Karpas-422 (cell line): ENCODE results near the gene ITGAD. TPM values are rescaled to one million over a fixed set of nuclear protein-coding genes. Genes with fewer than 3 reads are reported as not detected.

ENCODE experiments used
- DNase-seq: peaks from one replicate; pipeline ENCODE4 v3.0.0-alpha.2; 2015
- H2AFZ ChIP-seq: fragments of 200-600 bp; sonication (generic); 2 replicates; pipeline ENCODE4 v1.6.1; 2014; ENCODE audit warnings: antibody characterized with exemption, low read length, mixed read lengths
- H3K27ac ChIP-seq: fragments of 200-600 bp; sonication (generic); 2 replicates; pipeline ENCODE4 v1.5.1; 2014; ENCODE audit warnings: mild to moderate bottlenecking, low read length, moderate library complexity
- H3K27me3 ChIP-seq: fragments of 200-600 bp; sonication (generic); 2 replicates; pipeline ENCODE4 v1.6.1; 2014; ENCODE audit warnings: low read length, mixed read lengths
- H3K36me3 ChIP-seq: fragments of 200-600 bp; sonication (generic); 2 replicates; pipeline ENCODE4 v1.6.1; 2014; ENCODE audit warnings: low read length, mixed read lengths; ENCODE audit not compliant: insufficient read depth
- H3K4me1 ChIP-seq: fragments of 200-600 bp; sonication (generic); 2 replicates; pipeline ENCODE4 v1.6.1; 2014; ENCODE audit warnings: mild to moderate bottlenecking, low read length, mixed read lengths
- H3K4me2 ChIP-seq: fragments of 200-600 bp; sonication (generic); 2 replicates; pipeline ENCODE4 v1.6.1; 2014; ENCODE audit warnings: low read length, low read depth, mild to moderate bottlenecking; ENCODE audit not compliant: poor library complexity, severe bottlenecking
- H3K4me3 ChIP-seq: fragments of 200-600 bp; sonication (generic); 2 replicates; pipeline ENCODE4 v1.5.1; 2014; ENCODE audit warnings: mild to moderate bottlenecking, antibody characterized with exemption, low read length, mixed read lengths
- H3K79me2 ChIP-seq: fragments of 200-600 bp; sonication (generic); 2 replicates; pipeline ENCODE4 v1.6.1; 2014; ENCODE audit warnings: mild to moderate bottlenecking, low read length, mixed read lengths
- H3K9ac ChIP-seq: fragments of 200-600 bp; sonication (generic); 2 replicates; pipeline ENCODE4 v1.6.0; 2014; ENCODE audit warnings: low read length
- H3K9me2 ChIP-seq: fragments of 200-600 bp; sonication (generic), shearing (Covaris generic); replicated peaks from 2 replicates; pipeline ENCODE4 v1.6.0; 2014; ENCODE audit warnings: mild to moderate bottlenecking, low read length, moderate library complexity; ENCODE audit not compliant: insufficient read depth
- H3K9me3 ChIP-seq: fragments of 300-700, 200-600 bp; sonication (generic); 2 replicates; pipeline ENCODE4 v1.6.1; 2014; ENCODE audit warnings: low read length, mixed read lengths
- H4K20me1 ChIP-seq: fragments of 200-600 bp; sonication (generic); 2 replicates; pipeline ENCODE4 v1.6.1; 2014; ENCODE audit warnings: mild to moderate bottlenecking, antibody characterized with exemption, low read length, low read depth; ENCODE audit not compliant: insufficient read depth
- total RNA-seq: library from RNA; depleted of rRNA; stranded (reverse); fragments of >200 nt; shearing (Covaris generic); gene quantifications from 2 replicates; pipeline ENCODE4 v1.2.3, GENCODE V29; 2014; ENCODE audit warnings: low replicate concordance

ITGAD gene
- total RNA-seq, 1 experiment from 2014 or later, result not detected

GRCh38 chr16:31390504-31391041 lies 2.6 kb upstream of the ITGAD start:
- DNase-seq, result no peak
- H3K79me2 ChIP-seq, result no peaks in the 10 kb centered on the region
- H3K9me3 ChIP-seq, result no peaks in the 10 kb centered on the region

GRCh38 chr16:31395647-31396046 lies 2.5 kb downstream of the ITGAD start:
- Histone ChIP-seq H3K4me3 (no peak overlapping the region), H3K79me2 (no peaks in the 10 kb centered on the region), H3K4me1 (peaks cover 7% of the 10 kb centered on the region), H2AFZ (no peak overlapping the region), H3K27me3 (no peaks in the 10 kb centered on the region), H3K9ac (no peak overlapping the region), H3K27ac (no peak overlapping the region), H3K9me2 (no peaks in the 10 kb centered on the region), H3K4me2 (no peak overlapping the region), H4K20me1 (no peaks in the 10 kb centered on the region), H3K36me3 (no peaks in the 10 kb centered on the region), H3K9me3 (no peaks in the 10 kb centered on the region)
- DNase-seq, result no peak

More at GRCh38 chr16:31390504-31391041, 2.6 kb upstream of the ITGAD start:
- H3K9ac ChIP-seq, result no peak overlapping the region
- no peak overlapping the region for H3K4me3 ChIP-seq
- no peaks in the 10 kb centered on the region for H4K20me1 ChIP-seq
- H3K9me2 ChIP-seq, result no peaks in the 10 kb centered on the region
- peaks cover 11% of the 10 kb centered on the region for H3K4me1 ChIP-seq
- no peak overlapping the region for H3K4me2 ChIP-seq
- no peaks in the 10 kb centered on the region for H3K27me3 ChIP-seq
- no peak overlapping the region for H2AFZ ChIP-seq
- H3K36me3 ChIP-seq, result no peaks in the 10 kb centered on the region
- H3K27ac ChIP-seq, result no peak overlapping the region

GRCh38 chr16:31397096-31397660 lies 4.0 kb downstream of the ITGAD start:
- H3K27ac ChIP-seq, result no peak overlapping the region

GRCh38 chr16:31397701-31398100 lies 4.6 kb downstream of the ITGAD start:
- Histone ChIP-seq H3K4me1 (peaks cover 7% of the 10 kb centered on the region), H3K4me3 (no peak overlapping the region), H3K27ac (no peak overlapping the region), H3K9me3 (no peaks in the 10 kb centered on the region), H3K9ac (no peak overlapping the region), H3K36me3 (no peaks in the 10 kb centered on the region), H4K20me1 (no peaks in the 10 kb centered on the region), H3K79me2 (no peaks in the 10 kb centered on the region), H3K27me3 (no peaks in the 10 kb centered on the region), H3K9me2 (no peaks in the 10 kb centered on the region), H2AFZ (no peak overlapping the region), H3K4me2 (no peak overlapping the region)
- no peak for DNase-seq

More at GRCh38 chr16:31397096-31397660, 4.0 kb downstream of the ITGAD start:
- Histone ChIP-seq H3K4me2 (no peak overlapping the region), H2AFZ (no peak overlapping the region), H3K36me3 (no peaks in the 10 kb centered on the region), H4K20me1 (no peaks in the 10 kb centered on the region), H3K9ac (no peak overlapping the region), H3K9me3 (no peaks in the 10 kb centered on the region), H3K9me2 (no peaks in the 10 kb centered on the region), H3K79me2 (no peaks in the 10 kb centered on the region), H3K4me1 (peaks cover 7% of the 10 kb centered on the region), H3K4me3 (no peak overlapping the region), H3K27me3 (no peaks in the 10 kb centered on the region)
- no peak for DNase-seq

DNA sequence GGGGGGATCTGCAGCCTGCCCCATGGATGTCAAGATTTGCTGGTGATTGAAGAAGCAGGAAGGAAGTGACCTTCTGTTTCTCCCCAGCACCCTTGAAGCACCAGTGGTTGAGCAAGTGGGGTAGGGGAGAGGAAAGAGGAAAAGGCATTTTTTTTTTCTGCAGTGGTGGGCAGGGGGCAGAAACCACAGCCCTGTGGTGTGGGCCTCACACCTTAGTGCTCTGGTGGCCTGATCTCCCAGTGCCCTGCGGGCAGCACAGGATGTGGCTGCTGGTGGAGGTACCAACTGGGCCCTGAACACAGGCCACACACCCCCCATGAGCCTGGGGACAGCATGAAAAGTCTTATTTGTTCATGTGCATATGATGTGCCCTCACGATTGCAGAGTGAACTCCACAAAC lies 7.1 kb downstream of the ITGAD start:
- no peaks in the 10 kb centered on the region for H4K20me1 ChIP-seq
- DNase-seq, result no peak
- no peaks in the 10 kb centered on the region for H3K36me3 ChIP-seq
- H2AFZ ChIP-seq, result no peak overlapping the region
- no peak overlapping the region for H3K9ac ChIP-seq
- H3K4me1 ChIP-seq, result peaks cover 15% of the 10 kb centered on the region
- H3K9me2 ChIP-seq, result no peaks in the 10 kb centered on the region
- no peak overlapping the region for H3K4me3 ChIP-seq
- no peaks in the 10 kb centered on the region for H3K27me3 ChIP-seq
- H3K9me3 ChIP-seq, result no peaks in the 10 kb centered on the region
- no peaks in the 10 kb centered on the region for H3K79me2 ChIP-seq
- H3K4me2 ChIP-seq, result no peak overlapping the region
- no peak overlapping the region for H3K27ac ChIP-seq

GRCh38 chr16:31401436-31401835 lies 8.3 kb downstream of the ITGAD start:
- Histone ChIP-seq H3K79me2 (no peaks in the 10 kb centered on the region), H3K27ac (no peak overlapping the region), H3K9me3 (no peaks in the 10 kb centered on the region), H3K4me2 (no peak overlapping the region), H4K20me1 (no peaks in the 10 kb centered on the region), H3K4me3 (no peak overlapping the region), H3K9ac (no peak overlapping the region), H3K9me2 (no peaks in the 10 kb centered on the region), H2AFZ (no peak overlapping the region), H3K4me1 (peaks cover 15% of the 10 kb centered on the region), H3K36me3 (no peaks in the 10 kb centered on the region), H3K27me3 (no peaks in the 10 kb centered on the region)
- no peak for DNase-seq

DNA sequence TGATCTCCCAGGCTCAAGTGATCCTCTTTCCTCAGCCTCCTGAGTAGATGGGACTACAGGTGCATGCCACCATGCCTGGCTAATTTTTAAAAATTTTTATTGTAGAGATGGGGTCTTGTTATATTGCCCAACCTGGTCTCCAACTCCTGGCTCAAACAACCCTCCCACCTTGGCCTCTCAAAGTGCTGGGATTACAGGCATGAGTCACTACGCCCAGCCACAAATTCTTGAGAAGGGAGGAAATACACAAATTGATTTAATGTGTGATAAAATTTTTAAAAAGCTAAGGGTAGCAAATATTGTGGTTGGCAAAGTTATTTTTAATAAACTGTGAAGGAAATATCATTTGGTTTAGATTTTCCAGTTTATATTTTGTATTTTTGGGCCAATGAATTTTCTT lies 9.6 kb downstream of the ITGAD start:
- H3K4me2 ChIP-seq, result no peak overlapping the region
- H3K27ac ChIP-seq, result no peak overlapping the region
- H3K4me1 ChIP-seq, result peaks cover 15% of the 10 kb centered on the region
- no peak overlapping the region for H2AFZ ChIP-seq
- H3K9me2 ChIP-seq, result no peaks in the 10 kb centered on the region
- H4K20me1 ChIP-seq, result no peaks in the 10 kb centered on the region
- H3K9ac ChIP-seq, result no peak overlapping the region
- H3K9me3 ChIP-seq, result no peaks in the 10 kb centered on the region
- no peaks in the 10 kb centered on the region for H3K27me3 ChIP-seq
- no peak overlapping the region for H3K4me3 ChIP-seq
- no peak for DNase-seq
- no peaks in the 10 kb centered on the region for H3K36me3 ChIP-seq
- no peaks in the 10 kb centered on the region for H3K79me2 ChIP-seq

DNA sequence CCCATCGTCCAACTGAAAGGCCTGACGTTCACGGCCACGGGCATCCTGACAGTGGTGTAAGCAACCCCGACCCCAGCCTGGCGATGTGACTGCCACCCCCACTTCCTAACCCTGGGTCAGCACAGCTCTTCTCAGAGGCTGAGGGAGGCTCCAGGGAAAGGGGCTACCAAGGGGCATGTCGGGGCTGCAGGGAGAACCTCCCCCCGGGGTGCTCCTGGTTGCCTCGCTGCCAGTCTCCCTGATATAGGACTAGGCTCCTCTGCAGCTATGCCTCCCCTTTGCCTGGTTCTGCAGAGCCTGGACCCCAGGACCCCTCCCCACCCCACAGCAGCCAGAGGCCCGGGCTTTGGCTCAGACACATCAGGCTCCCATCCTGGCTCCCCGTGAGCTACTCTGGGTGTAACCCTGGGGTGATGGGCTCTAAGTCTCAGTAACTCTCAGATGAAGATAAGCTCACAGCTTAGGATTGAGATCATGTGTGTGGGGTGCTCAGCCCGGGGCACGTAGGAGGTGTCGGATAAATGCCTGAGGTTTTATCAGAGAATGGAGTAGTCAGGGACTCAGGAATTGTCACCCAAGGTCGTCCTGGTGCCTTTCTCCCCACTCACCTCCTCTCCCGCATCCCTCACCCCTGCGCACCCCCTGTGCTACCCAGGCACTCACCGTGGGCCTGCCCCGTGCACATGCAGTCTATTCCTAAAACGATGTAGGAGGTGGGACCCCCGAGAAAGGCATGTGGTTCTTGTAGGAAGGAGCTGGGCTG lies 10.6 kb downstream of the ITGAD start:
- Histone ChIP-seq H3K36me3 (no peaks in the 10 kb centered on the region), H4K20me1 (no peaks in the 10 kb centered on the region), H3K4me2 (peak overlapping the region; percentile 81), H2AFZ (peak overlapping the region; percentile 92; the same call in 1 of the 2 replicates), H3K4me1 (peaks cover 15% of the 10 kb centered on the region), H3K4me3 (peak overlapping the region; percentile 69), H3K27ac (no peak overlapping the region), H3K9me3 (no peaks in the 10 kb centered on the region), H3K9me2 (no peaks in the 10 kb centered on the region), H3K27me3 (no peaks in the 10 kb centered on the region), H3K79me2 (no peaks in the 10 kb centered on the region), H3K9ac (peak overlapping the region; percentile 75)
- no peak for DNase-seq
